Smooth muscle cell (in vitro differentiated cells): ENCODE results near the gene PLCB4. TPM values are rescaled to one million over a fixed set of nuclear protein-coding genes. Genes with fewer than 3 reads are reported as not detected.

Source experiments
- DNase-seq: peaks from one replicate; lab custom pipeline; 2025; ENCODE audit not compliant: unreplicated experiment; lab: John Stamatoyannopoulos, UW
- H2AFZ ChIP-seq: fragments of 200-600 bp; sonication (generic); 2 replicates; pipeline ENCODE4 v1.6.0; 2016; ENCODE audit warnings: antibody characterized with exemption, low read depth, mild to moderate bottlenecking
- H3F3A ChIP-seq: fragments of 200-600 bp; sonication (generic); 2 replicates; pipeline ENCODE4 v1.6.0; 2017; ENCODE audit warnings: antibody characterized with exemption, low read depth
- H3K27ac ChIP-seq: fragments of 200-600 bp; sonication (generic); 2 replicates; pipeline ENCODE4 v1.5.1; 2016; ENCODE audit warnings: low read depth, mild to moderate bottlenecking
- H3K27me3 ChIP-seq: fragments of 200-600 bp; sonication (generic); 2 replicates; pipeline ENCODE4 v1.6.1; 2016; ENCODE audit warnings: low read depth, mild to moderate bottlenecking
- H3K36me3 ChIP-seq: fragments of 200-600 bp; sonication (generic); 2 replicates; pipeline ENCODE4 v1.5.1; 2016; ENCODE audit warnings: low read depth
- H3K4me1 ChIP-seq: fragments of 200-600 bp; sonication (generic); 2 replicates; pipeline ENCODE4 v1.5.1; 2016; ENCODE audit warnings: low read depth
- H3K4me2 ChIP-seq: fragments of 200-600 bp; sonication (generic); 2 replicates; pipeline ENCODE4 v1.6.0; 2016; ENCODE audit warnings: mild to moderate bottlenecking
- H3K4me3 ChIP-seq: fragments of 200-600 bp; sonication (generic); 2 replicates; pipeline ENCODE4 v1.5.1; 2016; ENCODE audit warnings: mild to moderate bottlenecking
- H3K79me2 ChIP-seq: fragments of 200-600 bp; sonication (generic); 2 replicates; pipeline ENCODE4 v1.6.0; 2016; ENCODE audit warnings: low read depth, mild to moderate bottlenecking
- H3K9ac ChIP-seq: fragments of 200-600 bp; sonication (generic); 2 replicates; pipeline ENCODE4 v1.6.0; 2016; ENCODE audit warnings: low read depth
- H3K9me3 ChIP-seq: fragments of 200-600 bp; sonication (generic); replicated peaks from 2 replicates; pipeline ENCODE4 v1.5.1; 2016; ENCODE audit warnings: low read depth
- H4K20me1 ChIP-seq: fragments of 200-600 bp; sonication (generic); 2 replicates; pipeline ENCODE4 v1.6.0; 2016; ENCODE audit warnings: low read depth
- CTCF ChIP-seq: fragments of 200-600 bp; sonication (generic); IDR thresholded peaks from 2 replicates; pipeline ENCODE4 v1.5.1; 2017; ENCODE audit warnings: borderline replicate concordance, mild to moderate bottlenecking, antibody characterized with exemption; ENCODE audit not compliant: insufficient read depth, poor library complexity, severe bottlenecking
- WGBS: methylation state at CpG from one replicate; pipeline ENCODE4 v1.1.7; 2016; ENCODE audit warnings: low lambda C conversion rate; 5-methylcytosine and 5-hydroxymethylcytosine counted together
- polyA plus RNA-seq: library from polyadenylated mRNA; unstranded; fragments of >200 nt; fragmentation: Nextera tagmentation; extraction: Ambion mirVana; gene quantifications from 2 replicates; pipeline ENCODE4 v1.2.1, GENCODE V29; 2016
- total RNA-seq: library from RNA; depleted of rRNA; stranded (reverse); fragments of >200 nt; gene quantifications from 2 replicates; pipeline ENCODE4 v1.2.3, GENCODE V29; 2014

The PLCB4 gene
- total and polyA plus RNA-seq, 2 experiments from 2014 or later = 3.0 to 5.3 TPM

GRCh38 chr20:9427430-9428291 lies 358.8 kb downstream of the PLCB4 start:
- H3K4me2 ChIP-seq = no peak overlapping the region
- no peak for DNase-seq

GRCh38 chr20:9428292-9428607 lies 359.4 kb downstream of the PLCB4 start:
- Histone ChIP-seq H3K27me3 (no peaks in the 10 kb centered on the region), H3K27ac (no peak overlapping the region), H3K4me2 (no peak overlapping the region), H2AFZ (no peak overlapping the region), H3K4me3 (no peak overlapping the region), H3K9me3 (no peaks in the 10 kb centered on the region), H3K36me3 (no peaks in the 10 kb centered on the region), H3F3A (no peaks in the 10 kb centered on the region), H3K9ac (no peak overlapping the region), H3K4me1 (no peaks in the 10 kb centered on the region), H4K20me1 (no peaks in the 10 kb centered on the region), H3K79me2 (no peaks in the 10 kb centered on the region)
- no peak for TF ChIP-seq CTCF
- DNase-seq = no peak

More at GRCh38 chr20:9427430-9428291, 358.8 kb downstream of the PLCB4 start:
- Histone ChIP-seq H2AFZ (no peak overlapping the region), H3K36me3 (no peaks in the 10 kb centered on the region), H3F3A (no peaks in the 10 kb centered on the region), H3K4me3 (no peak overlapping the region), H3K9me3 (no peaks in the 10 kb centered on the region), H4K20me1 (no peaks in the 10 kb centered on the region), H3K79me2 (no peaks in the 10 kb centered on the region), H3K4me1 (no peaks in the 10 kb centered on the region), H3K27me3 (no peaks in the 10 kb centered on the region), H3K9ac (no peak overlapping the region), H3K27ac (no peak overlapping the region)
- WGBS = 82% methylated on average over 9 of the region's 9 CpGs
- TF ChIP-seq CTCF = no peak

- Histone ChIP-seq H3K4me2 (no peak overlapping the region), H3K79me2 (no peaks in the 10 kb centered on the region)
Observed at GRCh38 chr20:9439806-9440205, 370.9 kb downstream of the PLCB4 start.

More at GRCh38 chr20:9439806-9440205, 370.9 kb downstream of the PLCB4 start:
- Histone ChIP-seq H3K9ac (no peak overlapping the region), H3K9me3 (no peaks in the 10 kb centered on the region), H3K27ac (no peak overlapping the region), H2AFZ (no peak overlapping the region), H4K20me1 (no peaks in the 10 kb centered on the region), H3K36me3 (no peaks in the 10 kb centered on the region), H3K4me3 (no peak overlapping the region), H3F3A (no peaks in the 10 kb centered on the region), H3K27me3 (no peaks in the 10 kb centered on the region), H3K4me1 (no peaks in the 10 kb centered on the region)
- no peak for TF ChIP-seq CTCF
- DNase-seq = no peak
